Nephron progenitor cell (in vitro differentiated cells): ENCODE measurements around the gene CCDC137.

ENCODE experiments used
- DNase-seq: peaks from one replicate; pipeline ENCODE4 v3.0.0; 2021
- H3K27ac Mint-ChIP-seq: 2 replicates; pipeline ENCODE4 v1.8.0; 2021; ENCODE audit warnings: mild to moderate bottlenecking, moderate library complexity, mixed read lengths
- H3K27me3 Mint-ChIP-seq: 2 replicates; pipeline ENCODE4 v1.8.0; 2021; ENCODE audit warnings: mild to moderate bottlenecking, low read depth, mixed read lengths; ENCODE audit not compliant: poor library complexity
- H3K36me3 Mint-ChIP-seq: 2 replicates; pipeline ENCODE4 v1.8.0; 2021; ENCODE audit warnings: low read depth, mixed read lengths
- H3K4me1 Mint-ChIP-seq: 2 replicates; pipeline ENCODE4 v1.8.0; 2021; ENCODE audit warnings: mixed read lengths
- H3K4me3 Mint-ChIP-seq: 2 replicates; pipeline ENCODE4 v1.8.0; 2021; ENCODE audit warnings: mild to moderate bottlenecking, moderate library complexity, mixed read lengths
- H3K9me3 Mint-ChIP-seq: 2 replicates; pipeline ENCODE4 v1.8.0; 2021; ENCODE audit warnings: mild to moderate bottlenecking, moderate library complexity, mixed read lengths
- TF ChIP-seq, protein P1 (sequence below): fragments of 200-600 bp; sonication (generic); IDR thresholded peaks from 2 replicates; pipeline ENCODE4 v1.5.0; 2021; ENCODE audit warnings: antibody characterized with exemption

Gene CCDC137

GRCh38 chr17:81702934-81703746 lies 36.6 kb downstream of the CCDC137 start, which contains the start of gene MRPL12:
TSS of gene MRPL12 (plus strand) at chr17:81703367. CDS start at chr17:81703502, 135 bp downstream.
- peak within 1 kb of the TSS; percentile 97 for H3K4me3 Mint-ChIP-seq
- peaks cover 43% of the 10 kb centered on the region for H3K36me3 Mint-ChIP-seq
- peak within 1 kb of the TSS; percentile 98 for H3K27ac Mint-ChIP-seq
- peak; percentile 93 for DNase-seq
- peaks cover 27% of the 10 kb centered on the region for H3K4me1 Mint-ChIP-seq
- TF ChIP-seq, protein P1, sequence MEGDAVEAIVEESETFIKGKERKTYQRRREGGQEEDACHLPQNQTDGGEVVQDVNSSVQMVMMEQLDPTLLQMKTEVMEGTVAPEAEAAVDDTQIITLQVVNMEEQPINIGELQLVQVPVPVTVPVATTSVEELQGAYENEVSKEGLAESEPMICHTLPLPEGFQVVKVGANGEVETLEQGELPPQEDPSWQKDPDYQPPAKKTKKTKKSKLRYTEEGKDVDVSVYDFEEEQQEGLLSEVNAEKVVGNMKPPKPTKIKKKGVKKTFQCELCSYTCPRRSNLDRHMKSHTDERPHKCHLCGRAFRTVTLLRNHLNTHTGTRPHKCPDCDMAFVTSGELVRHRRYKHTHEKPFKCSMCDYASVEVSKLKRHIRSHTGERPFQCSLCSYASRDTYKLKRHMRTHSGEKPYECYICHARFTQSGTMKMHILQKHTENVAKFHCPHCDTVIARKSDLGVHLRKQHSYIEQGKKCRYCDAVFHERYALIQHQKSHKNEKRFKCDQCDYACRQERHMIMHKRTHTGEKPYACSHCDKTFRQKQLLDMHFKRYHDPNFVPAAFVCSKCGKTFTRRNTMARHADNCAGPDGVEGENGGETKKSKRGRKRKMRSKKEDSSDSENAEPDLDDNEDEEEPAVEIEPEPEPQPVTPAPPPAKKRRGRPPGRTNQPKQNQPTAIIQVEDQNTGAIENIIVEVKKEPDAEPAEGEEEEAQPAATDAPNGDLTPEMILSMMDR = no peak
- H3K27me3 Mint-ChIP-seq = no peaks in the 10 kb centered on the region
- H3K9me3 Mint-ChIP-seq = peaks cover 3% of the 10 kb centered on the region

DNA sequence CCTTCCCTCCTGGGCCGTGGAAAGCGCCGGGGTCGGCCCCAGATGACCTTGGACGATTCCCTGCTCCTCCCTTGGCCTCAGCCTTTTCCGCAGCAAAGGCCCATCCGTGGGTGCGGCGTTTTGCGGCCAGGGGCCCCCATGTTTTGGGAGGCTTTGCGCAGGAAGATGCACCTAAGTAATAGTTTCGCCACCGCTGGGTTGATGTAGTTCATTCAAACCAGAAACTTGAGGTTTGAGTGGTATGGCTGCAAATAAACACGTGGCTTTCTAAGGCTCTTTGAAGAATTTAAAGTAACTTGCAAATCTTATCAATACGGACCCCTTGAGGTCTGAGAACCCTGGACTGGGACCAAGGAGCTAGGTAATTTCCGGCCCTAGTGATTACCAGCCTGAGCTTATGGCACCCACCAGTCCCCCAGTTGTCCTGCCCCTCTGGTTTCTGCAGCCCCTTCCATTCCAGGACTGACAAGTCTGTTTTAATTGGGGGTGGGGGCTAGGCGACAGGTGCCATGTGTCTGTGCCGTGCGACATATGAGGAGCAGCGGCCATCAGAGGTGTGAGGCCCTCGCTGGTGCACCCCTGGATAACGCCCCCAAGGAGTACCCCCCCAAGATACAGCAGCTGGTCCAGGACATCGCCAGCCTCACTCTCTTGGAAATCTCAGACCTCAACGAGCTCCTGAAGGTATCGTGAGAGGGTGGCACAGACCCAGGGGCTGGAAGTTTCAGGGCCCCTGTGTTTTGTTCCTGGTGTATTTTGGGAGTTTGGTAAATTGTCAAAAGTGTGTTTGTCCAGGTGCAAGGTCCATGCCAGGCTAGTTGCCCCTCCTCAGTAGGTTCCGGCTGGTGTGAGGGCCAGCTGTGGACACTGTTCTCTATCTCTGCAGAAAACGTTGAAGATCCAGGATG lies 37.5 kb downstream of the CCDC137 start:
- Mint-ChIP-seq H3K27me3 (no peaks in the 10 kb centered on the region), H3K4me1 (peaks cover 27% of the 10 kb centered on the region), H3K4me3 (peak overlapping the region; percentile 81), H3K27ac (no peak overlapping the region), H3K9me3 (no peaks in the 10 kb centered on the region), H3K36me3 (peaks cover 37% of the 10 kb centered on the region)
- TF ChIP-seq, protein P1 = no peak
- DNase-seq = no peak

- TF ChIP-seq, protein P1 = no peak
- H3K4me1 Mint-ChIP-seq = peaks cover 35% of the 10 kb centered on the region
- peaks cover 12% of the 10 kb centered on the region for H3K27me3 Mint-ChIP-seq
- no peak for DNase-seq
- H3K36me3 Mint-ChIP-seq = peaks cover 32% of the 10 kb centered on the region
- H3K9me3 Mint-ChIP-seq = no peaks in the 10 kb centered on the region
- H3K4me3 Mint-ChIP-seq = peak overlapping the region; percentile 47
- H3K27ac Mint-ChIP-seq = peak overlapping the region; percentile 92
Observed at GRCh38 chr17:81705518-81706231, 39.1 kb downstream of the CCDC137 start.

GRCh38 chr17:81706232-81706611 lies 39.7 kb downstream of the CCDC137 start:
- H3K36me3 Mint-ChIP-seq = peaks cover 27% of the 10 kb centered on the region
- peaks cover 17% of the 10 kb centered on the region for H3K27me3 Mint-ChIP-seq
- TF ChIP-seq, protein P1 = no peak
- no peaks in the 10 kb centered on the region for H3K9me3 Mint-ChIP-seq
- H3K4me1 Mint-ChIP-seq = peaks cover 36% of the 10 kb centered on the region
- no peak overlapping the region for H3K4me3 Mint-ChIP-seq
- no peak for DNase-seq
- no peak overlapping the region for H3K27ac Mint-ChIP-seq

- Mint-ChIP-seq H3K27me3 (peaks cover 22% of the 10 kb centered on the region), H3K9me3 (no peaks in the 10 kb centered on the region), H3K4me1 (peaks cover 32% of the 10 kb centered on the region), H3K36me3 (peaks cover 27% of the 10 kb centered on the region), H3K4me3 (no peak overlapping the region), H3K27ac (no peak overlapping the region)
- TF ChIP-seq, protein P1 = no peak
- no peak for DNase-seq
Observed at GRCh38 chr17:81706757-81707624, 40.5 kb downstream of the CCDC137 start.
